Adrenal gland (tissue), 12 donors: ENCODE results near the gene COL21A1. TPM values are rescaled to one million over a fixed set of nuclear protein-coding genes. Genes with fewer than 3 reads are reported as not detected.
"Not testable (repeated sequence)": the region's sequence is repeated elsewhere in the genome, so short reads cannot be mapped to it uniquely, and the experiment has no call there.

Source experiments
- DNase-seq, 7 donors: peaks; one replicate each; pipeline ENCODE4 v3.0.0-alpha.2; 2019 to 2020
- H3K27ac ChIP-seq, 5 donors: fragments of 200-600 bp; sonication (generic) in 4 of 5; 1 replicate in 3 of 5; 2 replicates in 2 of 5; pipeline versions ENCODE4 v1.5.1 to v1.8.0; 2016 to 2020; ENCODE audit warnings: mild to moderate bottlenecking in 1 of 5
- H3K27me3 ChIP-seq: fragments of 200-600 bp; 2 replicates; pipeline ENCODE4 v1.8.0; 2021
- H3K36me3 ChIP-seq, 2 donors: fragments of 200-600 bp; replicated peaks in 1 of 2; 1 replicate in 1 of 2; 2 replicates in 1 of 2; pipeline versions ENCODE4 v1.5.1 to v1.8.0; 2018 to 2022
- H3K4me1 ChIP-seq, 2 donors: fragments of 200-600 bp; replicated peaks in 1 of 2; 1 replicate in 1 of 2; 2 replicates in 1 of 2; pipeline versions ENCODE4 v1.5.1 to v1.8.0; 2018 to 2021
- H3K4me3 ChIP-seq, 4 donors: fragments of 200-600 bp; sonication (generic) in 3 of 4; one replicate each; pipeline ENCODE4 v1.5.1; 2016 to 2018
- H3K9me3 ChIP-seq, 3 donors: fragments of 200-600 bp; sonication (generic) in 1 of 3; replicated peaks in 1 of 3; 1 replicate in 2 of 3; 2 replicates in 1 of 3; pipeline versions ENCODE4 v1.5.1 to v1.8.0; 2016 to 2021
- POLR2A ChIP-seq, 2 donors: fragments of 450-650 bp; IDR thresholded peaks; one replicate each; pipeline ENCODE4 v1.6.1; 2017; ENCODE audit warnings: antibody characterized with exemption in 2 of 2, mild to moderate bottlenecking in 2 of 2, moderate library complexity in 1 of 2
- WGBS, 4 donors: extraction: QIAGEN DNeasy Blood & Tissue Kit in 2 of 4; methylation state at CpG; one replicate each; pipeline versions ENCODE4 v1.1.5 to v1.1.7; 2013 to 2017; 5-methylcytosine and 5-hydroxymethylcytosine counted together
- intact Hi-C, 2 donors: fragments of 100-400 bp; cut with DNase I; formaldehyde crosslinking; loops; one replicate each; pipeline versions ENCODE4 v1.14.1 to v1.15.0; 2022 to 2023
- polyA plus RNA-seq, 3 donors: library from polyadenylated mRNA; stranded (reverse); fragments of 200-250 nt in 2 of 3; fragments of 350-450 nt in 1 of 3; fragmentation: Illumina TruSeq in 1 of 3; extraction: RNeasy Lipid Tissue Mini Kit (QIAGEN cat#74804) in 1 of 3; gene quantifications; one replicate each; pipeline ENCODE4 v1.2.3, GENCODE V29; 2013 to 2014
- small RNA-seq, 2 donors: library from RNA; depleted of rRNA; stranded (forward); fragments of <200 nt; gene quantifications; one replicate each; pipeline ENCODE3, GENCODE V24; 2016
- total RNA-seq, 9 donors: library from RNA; depleted of rRNA in 4 of 9; stranded (reverse); fragments of >200 nt in 4 of 9; fragments of 120-200 nt in 1 of 9; fragmentation: NEBNext Ultra II Directional in 1 of 9; extraction: Animal tissue kit (Norgen Biotek cat#: 25700) in 1 of 9; gene quantifications; one replicate each; pipeline versions ENCODE4 v1.1.0 to v1.2.4, GENCODE V29; 2013 to 2023
- TF ChIP-seq, protein P1 (sequence below), 6 experiments: fragments of 450-650 bp in 4 of 6; fragments of 200-600 bp in 2 of 6; sonication (generic) in 1 of 6; IDR thresholded peaks; 1 replicate in 5 of 6; 2 replicates in 1 of 6; pipeline versions ENCODE4 v1.5.1 to v1.8.0; 2016 to 2021; ENCODE audit warnings: antibody characterized with exemption in 6 of 6, mild to moderate bottlenecking in 2 of 6, moderate library complexity in 1 of 6
- donor health status: healthy with polysubstance abuse.
- donor health status: Bipolar disorder and iron deficiency.
- donor health status: DM: yes; HTN: yes; CAD: no.
- donor health status: DM: no; HTN: no; CAD: no.
- donor health status: DM: no; HTN: no; CAD: no.
- donor health status: DM: yes; HTN: yes; CAD: no.

Gene COL21A1
- total and polyA plus RNA-seq, 12 donors = 0.12 to 19.4 (median 1.2) TPM

DNA sequence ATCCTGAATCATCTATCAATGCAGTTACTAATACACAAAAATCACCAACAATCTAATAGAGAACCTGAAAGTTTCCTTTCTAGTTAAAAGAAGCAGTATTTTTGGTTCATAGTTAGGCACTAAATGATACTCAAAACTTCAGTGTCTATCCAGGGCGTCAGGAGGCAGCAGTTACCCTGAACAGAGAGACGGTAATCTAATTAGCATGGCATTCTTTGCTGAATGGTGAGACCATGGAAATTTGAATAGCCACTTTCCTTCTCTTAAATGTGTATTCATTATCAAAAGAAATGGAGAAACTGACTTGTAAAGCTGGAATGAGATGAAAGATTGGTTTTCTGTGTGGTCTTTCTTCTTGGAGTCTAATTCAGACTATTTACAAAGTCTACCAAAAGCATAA lies 225.4 kb downstream of the COL21A1 start:
- Histone ChIP-seq H3K27ac (no peak overlapping the region), H3K4me3 (no peak overlapping the region), H3K36me3 (no peaks in the 10 kb centered on the region), H3K4me1 (no peaks in the 10 kb centered on the region), H3K27me3 (no peaks in the 10 kb centered on the region), H3K9me3 (no peaks in the 10 kb centered on the region)
- TF ChIP-seq POLR2A (IDR thresholded peaks at IDR 0.05) = no peak
- TF ChIP-seq, protein P1, sequence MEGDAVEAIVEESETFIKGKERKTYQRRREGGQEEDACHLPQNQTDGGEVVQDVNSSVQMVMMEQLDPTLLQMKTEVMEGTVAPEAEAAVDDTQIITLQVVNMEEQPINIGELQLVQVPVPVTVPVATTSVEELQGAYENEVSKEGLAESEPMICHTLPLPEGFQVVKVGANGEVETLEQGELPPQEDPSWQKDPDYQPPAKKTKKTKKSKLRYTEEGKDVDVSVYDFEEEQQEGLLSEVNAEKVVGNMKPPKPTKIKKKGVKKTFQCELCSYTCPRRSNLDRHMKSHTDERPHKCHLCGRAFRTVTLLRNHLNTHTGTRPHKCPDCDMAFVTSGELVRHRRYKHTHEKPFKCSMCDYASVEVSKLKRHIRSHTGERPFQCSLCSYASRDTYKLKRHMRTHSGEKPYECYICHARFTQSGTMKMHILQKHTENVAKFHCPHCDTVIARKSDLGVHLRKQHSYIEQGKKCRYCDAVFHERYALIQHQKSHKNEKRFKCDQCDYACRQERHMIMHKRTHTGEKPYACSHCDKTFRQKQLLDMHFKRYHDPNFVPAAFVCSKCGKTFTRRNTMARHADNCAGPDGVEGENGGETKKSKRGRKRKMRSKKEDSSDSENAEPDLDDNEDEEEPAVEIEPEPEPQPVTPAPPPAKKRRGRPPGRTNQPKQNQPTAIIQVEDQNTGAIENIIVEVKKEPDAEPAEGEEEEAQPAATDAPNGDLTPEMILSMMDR (IDR thresholded peaks at IDR 0.05) = no peak
- intact Hi-C loops = no loop called here
- 57 to 72% (median 65%) methylated on average over 2 of the region's 2 CpGs for WGBS, 4 donors
- DNase-seq = no peak

DNA sequence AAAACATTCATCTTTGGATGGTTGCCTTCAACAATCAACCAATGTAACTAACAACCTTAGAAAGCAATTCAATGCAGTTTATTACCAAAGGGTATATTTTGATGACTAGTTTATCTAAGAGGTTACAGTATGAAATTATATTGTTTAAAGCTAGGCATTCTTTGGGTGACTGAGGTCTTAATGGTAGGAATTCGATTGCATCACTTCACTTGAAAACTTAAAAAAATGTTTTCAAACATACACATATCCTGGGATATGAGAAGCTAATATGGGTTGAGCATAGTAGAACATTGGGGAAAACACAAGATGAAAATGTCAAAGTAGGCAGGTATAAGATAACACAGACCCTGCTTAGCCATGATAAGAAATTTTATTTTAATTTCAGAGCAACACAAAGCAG lies 227.4 kb downstream of the COL21A1 start:
- TF ChIP-seq POLR2A (IDR thresholded peaks at IDR 0.05) = no peak
- TF ChIP-seq, protein P1 (IDR thresholded peaks at IDR 0.05) = no peak
- Histone ChIP-seq H3K4me3 (no peak overlapping the region), H3K27me3 (no peaks in the 10 kb centered on the region), H3K9me3 (no peaks in the 10 kb centered on the region), H3K27ac (no peak overlapping the region), H3K36me3 (no peaks in the 10 kb centered on the region), H3K4me1 (no peaks in the 10 kb centered on the region)
- intact Hi-C loops = no loop called here
- WGBS, 4 donors = 48 to 67% (median 58%) methylated on average over 1 of the region's 1 CpG
- DNase-seq = no peak

DNA sequence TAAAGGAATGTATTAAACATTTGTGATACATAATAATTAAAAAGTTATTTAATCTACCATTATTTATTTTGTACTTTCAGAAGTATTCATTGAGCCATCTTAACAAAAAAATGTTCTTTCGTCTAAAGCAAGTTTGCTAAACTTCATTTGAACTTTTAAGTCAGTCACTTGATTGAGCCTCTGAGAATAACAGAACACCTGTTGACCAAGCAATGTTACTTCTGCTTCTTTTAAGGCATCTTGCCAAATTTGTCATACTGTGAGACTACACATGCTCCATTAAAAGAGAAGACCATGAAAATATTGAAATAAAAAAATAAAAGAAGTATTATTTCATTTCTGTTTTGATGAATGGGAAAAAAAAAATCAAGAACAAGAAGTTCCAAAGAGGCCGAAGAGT lies 230.2 kb downstream of the COL21A1 start:
- H3K4me1 ChIP-seq = no peaks in the 10 kb centered on the region
- WGBS, 4 donors = 72 to 80% (median 75%) methylated on average over 2 of the region's 2 CpGs
- H3K36me3 ChIP-seq = no peaks in the 10 kb centered on the region
- intact Hi-C loops = no loop called here
- no peaks in the 10 kb centered on the region for H3K27me3 ChIP-seq
- no peak overlapping the region for H3K27ac ChIP-seq
- no peak overlapping the region for H3K4me3 ChIP-seq
- no peak for DNase-seq
- H3K9me3 ChIP-seq = no peaks in the 10 kb centered on the region
- TF ChIP-seq POLR2A (IDR thresholded peaks at IDR 0.05) = no peak

DNA sequence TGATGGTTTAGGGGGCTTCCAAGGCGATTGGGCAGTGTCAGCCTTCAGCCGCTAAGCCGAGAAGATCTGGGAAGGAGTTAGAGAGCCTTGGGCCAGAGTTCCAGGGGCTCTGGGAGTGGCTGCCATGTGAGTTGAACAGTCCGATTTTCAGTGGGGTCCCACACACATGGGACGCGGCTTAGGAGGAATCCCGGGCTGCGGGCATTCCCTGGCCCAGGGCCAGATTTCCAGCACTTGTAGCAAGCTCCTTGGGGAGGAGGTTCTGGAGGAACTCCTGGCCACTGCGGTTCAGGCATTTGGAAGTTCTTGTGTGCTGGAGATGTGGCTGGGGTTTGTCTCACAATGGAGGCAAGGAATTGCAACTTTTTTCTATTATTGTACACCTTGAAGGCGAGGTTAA lies 233.3 kb downstream of the COL21A1 start:
- DNase-seq, H3K9me3 ChIP-seq, H3K27me3 ChIP-seq, H3K36me3 ChIP-seq, H3K4me1 ChIP-seq, H3K4me3 ChIP-seq, intact Hi-C loops, H3K27ac ChIP-seq: not testable (repeated sequence)
- WGBS, 4 donors = 81 to 89% (median 87%) methylated on average over 9 to 10 of the region's 10 CpGs

DNA sequence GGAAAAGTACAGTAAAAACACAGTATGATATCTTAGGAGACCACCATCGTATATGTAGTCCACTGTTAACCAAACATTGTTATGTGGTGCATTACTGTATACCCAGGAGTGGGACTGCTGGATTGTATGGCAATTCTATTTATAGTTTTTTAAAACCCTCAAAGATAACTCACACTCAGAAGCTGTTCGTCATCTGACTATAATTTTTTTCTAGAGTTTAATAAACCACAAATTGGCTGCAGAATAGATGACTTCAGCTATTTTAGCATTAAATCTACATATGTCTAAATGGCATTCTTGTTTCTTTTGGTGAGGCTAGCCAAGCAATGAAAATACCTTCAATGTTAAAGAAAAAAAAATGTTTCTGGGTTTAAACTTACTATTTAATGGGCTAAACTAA lies 237.7 kb downstream of the COL21A1 start:
- no peaks in the 10 kb centered on the region for H3K27me3 ChIP-seq
- no peaks in the 10 kb centered on the region for H3K36me3 ChIP-seq
- WGBS, 4 donors = 58 to 66% (median 63%) methylated on average over 2 of the region's 2 CpGs
- no peaks in the 10 kb centered on the region for H3K4me1 ChIP-seq
- TF ChIP-seq, protein P1 (IDR thresholded peaks at IDR 0.05) = no peak
- TF ChIP-seq POLR2A (IDR thresholded peaks at IDR 0.05) = no peak
- no peak overlapping the region for H3K27ac ChIP-seq
- H3K9me3 ChIP-seq = no peaks in the 10 kb centered on the region
- intact Hi-C loops = no loop called here
- no peak overlapping the region for H3K4me3 ChIP-seq
- no peak for DNase-seq

Small RNA genes within 50 kb of the gene (small RNA-seq; reads per million reads assigned to genes)
- 0 to 0.12 reads per million in 2 donors for gene DHFRP6
